ENCODE results near the gene NEDD4L. TPM values are rescaled to one million over a fixed set of nuclear protein-coding genes. Genes with fewer than 3 reads are reported as not detected.

The NEDD4L gene
- total RNA-seq, 2 experiments from 2014 or later: 3.2 to 3.3 TPM

DNA sequence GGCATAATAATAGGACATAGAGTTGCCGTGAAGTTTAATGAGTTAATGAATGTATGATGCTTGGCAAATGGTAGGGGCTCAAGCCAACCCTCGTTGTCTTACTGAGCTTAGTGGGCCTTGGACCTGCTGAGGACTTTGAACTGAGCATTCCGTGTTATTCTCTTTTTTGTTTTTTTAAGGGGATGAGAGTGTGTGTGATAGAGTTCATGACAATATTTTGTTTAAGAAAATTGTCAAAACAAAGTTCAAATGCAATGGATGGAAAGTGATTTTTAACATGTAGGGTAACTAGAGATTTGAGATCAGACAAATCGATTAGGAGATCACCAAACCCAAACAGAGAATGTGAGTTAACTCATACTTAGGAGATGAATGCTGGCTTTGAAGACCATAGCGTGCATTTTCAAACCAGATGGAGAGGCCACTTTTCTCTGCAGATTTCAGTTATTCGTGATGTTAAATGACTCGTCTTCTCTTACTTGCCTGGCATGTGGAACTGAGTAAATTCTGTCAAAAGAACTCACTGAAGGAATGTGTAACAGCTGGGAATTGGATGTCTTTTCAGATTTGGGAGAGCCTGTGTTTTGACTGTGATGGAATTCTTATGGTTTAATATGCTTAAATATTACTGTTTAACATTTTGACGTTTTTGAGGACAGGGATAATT, 88.7 kb downstream of the NEDD4L start:
- Histone ChIP-seq H3K9me3 (ENCODE audit: low read length) (no peaks in the 10 kb centered on the region), H3K4me3 (ENCODE audit: low read depth, low read length, poor library complexity, severe bottlenecking) (no peak overlapping the region), H4K20me1 (ENCODE audit: insufficient read depth, low read length) (no peaks in the 10 kb centered on the region), H2AFZ (ENCODE audit: low read length) (no peak overlapping the region), H3K36me3 (ENCODE audit: insufficient read depth, low read length) (no peaks in the 10 kb centered on the region), H3K4me2 (ENCODE audit: low read length) (no peak overlapping the region), H3K9me2 (ENCODE audit: insufficient read depth, low read length) (no peaks in the 10 kb centered on the region), H3K79me2 (ENCODE audit: insufficient read depth, low read depth, low read length) (no peaks in the 10 kb centered on the region), H3K27ac (ENCODE audit: low read depth, low read length, poor library complexity, severe bottlenecking) (no peak overlapping the region), H3K4me1 (ENCODE audit: insufficient read depth, low read length, poor library complexity, severe bottlenecking) (no peaks in the 10 kb centered on the region)
- no peak for DNase-seq (ENCODE audit: low spot score)
- POLR2A ChIA-PET: no interaction called here
- intact Hi-C loops (cut with micrococcal nuclease; ENCODE audit: unreplicated experiment): no loop called here
- CTCF ChIA-PET (ENCODE audit: unreplicated experiment): no interaction called here
- BruUV-seq (replicated peaks): no TSS peak
- TF ChIP-seq, protein P1, sequence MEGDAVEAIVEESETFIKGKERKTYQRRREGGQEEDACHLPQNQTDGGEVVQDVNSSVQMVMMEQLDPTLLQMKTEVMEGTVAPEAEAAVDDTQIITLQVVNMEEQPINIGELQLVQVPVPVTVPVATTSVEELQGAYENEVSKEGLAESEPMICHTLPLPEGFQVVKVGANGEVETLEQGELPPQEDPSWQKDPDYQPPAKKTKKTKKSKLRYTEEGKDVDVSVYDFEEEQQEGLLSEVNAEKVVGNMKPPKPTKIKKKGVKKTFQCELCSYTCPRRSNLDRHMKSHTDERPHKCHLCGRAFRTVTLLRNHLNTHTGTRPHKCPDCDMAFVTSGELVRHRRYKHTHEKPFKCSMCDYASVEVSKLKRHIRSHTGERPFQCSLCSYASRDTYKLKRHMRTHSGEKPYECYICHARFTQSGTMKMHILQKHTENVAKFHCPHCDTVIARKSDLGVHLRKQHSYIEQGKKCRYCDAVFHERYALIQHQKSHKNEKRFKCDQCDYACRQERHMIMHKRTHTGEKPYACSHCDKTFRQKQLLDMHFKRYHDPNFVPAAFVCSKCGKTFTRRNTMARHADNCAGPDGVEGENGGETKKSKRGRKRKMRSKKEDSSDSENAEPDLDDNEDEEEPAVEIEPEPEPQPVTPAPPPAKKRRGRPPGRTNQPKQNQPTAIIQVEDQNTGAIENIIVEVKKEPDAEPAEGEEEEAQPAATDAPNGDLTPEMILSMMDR (conservative IDR thresholded peaks at IDR 0.05; ENCODE audit: low read length): no peak
- no peak for TF ChIP-seq EZH2phosphoT487 (IDR thresholded peaks at IDR 0.05; ENCODE audit: borderline replicate concordance, low read depth, low read length)

DNA sequence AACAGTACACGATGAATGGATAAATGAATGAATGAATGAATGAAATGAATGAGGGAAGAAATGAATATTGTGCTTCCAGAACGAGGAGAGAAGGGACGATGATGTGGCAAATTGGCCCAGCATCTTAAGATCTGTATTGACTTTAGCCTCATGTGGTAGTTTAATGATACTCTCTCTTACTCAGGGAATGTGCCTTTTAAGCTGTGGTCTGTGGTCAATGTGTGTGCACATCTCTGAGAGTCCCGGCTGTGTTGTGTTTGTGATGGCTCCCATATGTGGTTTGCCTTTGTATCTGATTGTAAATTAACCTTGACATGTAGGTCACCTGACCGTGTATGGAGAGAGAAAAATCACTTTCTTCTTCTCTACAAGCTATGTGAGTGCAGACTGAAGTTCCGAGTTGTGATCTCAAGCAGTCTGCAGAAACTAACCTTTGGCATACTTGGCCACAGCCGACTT, 91.2 kb downstream of the NEDD4L start:
- CTCF ChIA-PET (ENCODE audit: unreplicated experiment): no interaction called here
- Histone ChIP-seq H3K36me3 (ENCODE audit: insufficient read depth, low read length) (no peaks in the 10 kb centered on the region), H3K4me1 (ENCODE audit: insufficient read depth, low read length, poor library complexity, severe bottlenecking) (no peaks in the 10 kb centered on the region), H3K4me3 (ENCODE audit: low read depth, low read length, poor library complexity, severe bottlenecking) (no peak overlapping the region), H2AFZ (ENCODE audit: low read length) (no peak overlapping the region), H4K20me1 (ENCODE audit: insufficient read depth, low read length) (no peaks in the 10 kb centered on the region), H3K4me2 (ENCODE audit: low read length) (no peak overlapping the region), H3K79me2 (ENCODE audit: insufficient read depth, low read depth, low read length) (no peaks in the 10 kb centered on the region), H3K9me2 (ENCODE audit: insufficient read depth, low read length) (no peaks in the 10 kb centered on the region), H3K27ac (ENCODE audit: low read depth, low read length, poor library complexity, severe bottlenecking) (no peak overlapping the region), H3K9me3 (ENCODE audit: low read length) (no peaks in the 10 kb centered on the region)
- intact Hi-C loops (cut with micrococcal nuclease; ENCODE audit: unreplicated experiment): loop anchor here (5.0 kb wide), 1 partner anchor 93 kb away; the partner anchor contains the start of gene NEDD4L
- POLR2A ChIA-PET: no interaction called here
- no peak for TF ChIP-seq EZH2phosphoT487 (IDR thresholded peaks at IDR 0.05; ENCODE audit: borderline replicate concordance, low read depth, low read length)
- TF ChIP-seq, protein P1 (conservative IDR thresholded peaks at IDR 0.05; ENCODE audit: low read length): no peak
- DNase-seq (ENCODE audit: low spot score): no peak
- no TSS peak for BruUV-seq (replicated peaks)

DNA sequence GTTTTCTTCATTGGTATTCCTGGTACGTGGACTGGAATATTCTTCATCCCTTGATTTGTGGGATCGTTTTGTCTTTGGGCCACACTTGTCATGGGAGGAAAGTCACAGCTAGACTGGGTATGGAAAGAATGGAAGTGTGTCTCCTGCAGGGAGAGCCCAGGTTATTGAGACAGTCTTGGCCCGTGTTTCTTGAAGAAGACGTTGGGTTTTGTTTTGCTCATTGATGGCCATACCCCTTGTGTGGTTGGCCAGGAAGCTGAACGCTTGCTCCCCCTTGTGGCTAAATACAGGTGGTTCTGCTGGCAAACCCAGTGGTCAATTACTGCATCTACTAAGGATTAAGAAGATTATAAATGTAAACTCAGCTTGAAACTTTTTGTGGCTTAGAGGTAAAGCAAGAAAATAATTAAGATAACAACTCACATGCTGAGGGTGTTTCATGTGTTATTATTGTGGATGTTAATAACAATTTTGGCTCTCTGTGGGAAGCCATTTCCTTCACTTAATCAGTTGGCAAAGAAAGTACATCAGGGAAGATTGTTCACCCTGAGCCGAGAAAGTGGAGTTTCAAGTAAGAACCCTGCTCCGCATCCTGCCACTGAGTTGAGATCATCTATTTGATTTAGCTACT, 91.8 kb downstream of the NEDD4L start:
- peak; percentile 52 for DNase-seq (ENCODE audit: low spot score)
- no peak overlapping the region for H2AFZ ChIP-seq (ENCODE audit: low read length)
- H3K27ac ChIP-seq (ENCODE audit: low read depth, low read length, poor library complexity, severe bottlenecking): no peak overlapping the region
- intact Hi-C loops (cut with micrococcal nuclease; ENCODE audit: unreplicated experiment): loop anchor here (5.0 kb wide), 1 partner anchor 94 kb away; the partner anchor contains the start of gene NEDD4L
- no peak for TF ChIP-seq EZH2phosphoT487 (IDR thresholded peaks at IDR 0.05; ENCODE audit: borderline replicate concordance, low read depth, low read length)
- TF ChIP-seq, protein P1 (conservative IDR thresholded peaks at IDR 0.05; ENCODE audit: low read length): peak; percentile 80
- H3K9me2 ChIP-seq (ENCODE audit: insufficient read depth, low read length): no peaks in the 10 kb centered on the region
- ChIA-PET POLR2A (no interaction called here), CTCF (ENCODE audit: unreplicated experiment) (no interaction called here)
- H3K9me3 ChIP-seq (ENCODE audit: low read length): no peaks in the 10 kb centered on the region
- no peaks in the 10 kb centered on the region for H4K20me1 ChIP-seq (ENCODE audit: insufficient read depth, low read length)
- no TSS peak for BruUV-seq (replicated peaks)
- H3K36me3 ChIP-seq (ENCODE audit: insufficient read depth, low read length): no peaks in the 10 kb centered on the region
- no peaks in the 10 kb centered on the region for H3K4me1 ChIP-seq (ENCODE audit: insufficient read depth, low read length, poor library complexity, severe bottlenecking)
- no peak overlapping the region for H3K4me3 ChIP-seq (ENCODE audit: low read depth, low read length, poor library complexity, severe bottlenecking)
- H3K4me2 ChIP-seq (ENCODE audit: low read length): no peak overlapping the region
- H3K79me2 ChIP-seq (ENCODE audit: insufficient read depth, low read depth, low read length): no peaks in the 10 kb centered on the region

All from OCI-LY7 (cell line).